NCI-H128 (cell line): Measurements from ENCODE around the gene MCM6.
"Not testable (repeated sequence)": the region's sequence is repeated elsewhere in the genome, so short reads cannot be mapped to it uniquely, and the experiment has no call there.

Experiments
- DNase-seq: peaks from one replicate; lab custom pipeline; 2025; ENCODE audit not compliant: unreplicated experiment; lab: John Stamatoyannopoulos, UW

The MCM6 gene

DNA sequence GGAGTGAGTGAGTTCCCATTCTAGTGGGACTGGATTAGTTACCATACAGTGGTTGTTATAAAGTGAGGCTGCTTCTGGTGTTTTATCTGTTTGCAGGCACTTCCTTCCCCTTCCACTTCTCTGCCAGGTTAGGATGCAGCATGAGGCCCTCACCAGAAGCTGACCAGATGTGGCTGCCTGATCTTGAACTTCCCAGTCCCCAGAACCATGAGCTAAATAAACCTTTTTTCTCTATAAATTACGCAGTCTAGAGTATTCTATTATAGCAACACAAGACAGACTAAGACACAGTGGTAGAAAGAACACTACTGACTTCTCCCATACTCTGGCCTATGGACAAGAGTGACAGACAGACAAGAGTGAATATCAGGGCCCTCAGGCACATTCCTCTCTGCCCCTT, 53.4 kb downstream of the MCM6 start:
- DNase-seq, result no peak

DNA sequence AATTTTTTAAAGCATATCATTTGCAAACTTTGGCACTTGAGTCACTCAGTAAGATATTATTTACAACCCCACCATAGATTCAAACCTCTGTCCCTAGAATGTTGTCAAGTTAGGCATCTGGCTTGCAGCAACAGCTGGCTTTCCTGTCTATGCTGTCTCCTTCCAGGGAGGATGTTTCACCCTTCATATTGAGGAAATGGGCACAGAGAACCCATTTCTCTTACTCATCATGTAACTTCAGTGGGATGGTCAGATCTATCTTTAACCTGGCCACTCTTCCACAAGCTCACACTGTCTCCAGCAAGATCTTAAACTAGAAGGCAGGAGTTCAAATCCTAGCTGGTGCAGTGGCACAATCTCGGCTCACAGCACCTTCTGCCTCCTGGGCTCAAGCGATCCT, 55.1 kb downstream of the MCM6 start:
- DNase-seq, result no peak

DNA sequence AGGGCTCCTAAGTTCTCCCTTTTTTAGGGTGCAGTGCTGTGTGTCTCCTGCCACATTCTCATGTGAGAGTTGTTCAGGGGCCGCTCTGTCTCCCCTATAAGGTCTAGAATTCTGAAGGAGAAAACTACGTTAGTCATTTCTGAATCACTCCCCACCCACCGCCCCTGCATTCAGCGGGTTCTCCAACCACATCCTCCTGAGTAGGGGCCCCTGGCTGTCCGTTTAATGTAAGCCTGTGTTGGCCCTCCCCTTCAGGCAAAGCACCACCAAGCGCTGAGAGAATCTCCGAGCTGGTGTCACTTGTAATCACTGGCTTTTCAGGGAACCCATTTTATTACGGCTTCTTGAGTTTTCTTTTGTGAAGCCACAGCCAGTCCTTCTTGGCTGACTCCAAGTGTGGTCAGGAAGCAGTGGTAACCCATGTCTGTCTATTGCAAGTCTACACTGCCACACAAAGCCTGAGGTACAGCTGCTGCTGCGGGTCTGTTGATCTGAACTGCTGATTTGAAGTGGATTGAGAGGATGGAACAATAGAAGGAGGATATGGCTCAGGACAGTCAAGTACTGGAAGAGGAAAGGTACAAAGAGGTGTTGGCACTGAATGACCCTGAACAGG, 56.1 kb downstream of the MCM6 start:
- DNase-seq, result no peak

DNA sequence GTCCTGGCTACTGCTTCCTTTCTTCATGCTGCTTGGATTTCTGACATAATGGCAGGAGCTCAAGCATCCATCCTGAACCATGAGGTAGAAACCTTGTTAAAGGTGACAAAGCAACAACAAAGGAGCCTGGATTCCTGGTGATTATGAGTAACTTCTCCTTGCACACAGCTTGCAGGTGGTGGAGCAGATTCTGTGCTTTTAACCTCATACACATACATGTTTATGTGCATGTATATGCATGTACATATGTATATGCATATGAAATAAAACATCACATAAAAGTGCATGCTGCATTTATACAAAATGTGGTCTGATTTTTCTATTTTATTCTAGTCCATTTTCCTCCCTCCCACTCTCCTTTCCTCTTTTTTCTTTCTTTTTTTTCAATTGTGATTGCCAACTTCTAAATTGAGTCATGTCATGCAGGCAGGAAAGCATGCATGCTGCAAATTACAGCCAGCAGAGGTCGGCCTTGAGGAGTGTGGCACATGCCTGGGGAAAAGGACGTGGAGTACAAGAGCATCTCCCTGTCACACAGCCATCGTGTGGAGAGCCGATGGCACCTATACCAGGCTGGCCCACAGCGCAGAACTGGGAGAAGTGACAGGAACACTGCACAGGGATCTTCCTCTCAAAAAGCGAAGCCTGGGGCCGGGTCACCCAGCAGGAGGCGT, 57.2 kb downstream of the MCM6 start:
- no peak for DNase-seq

DNA sequence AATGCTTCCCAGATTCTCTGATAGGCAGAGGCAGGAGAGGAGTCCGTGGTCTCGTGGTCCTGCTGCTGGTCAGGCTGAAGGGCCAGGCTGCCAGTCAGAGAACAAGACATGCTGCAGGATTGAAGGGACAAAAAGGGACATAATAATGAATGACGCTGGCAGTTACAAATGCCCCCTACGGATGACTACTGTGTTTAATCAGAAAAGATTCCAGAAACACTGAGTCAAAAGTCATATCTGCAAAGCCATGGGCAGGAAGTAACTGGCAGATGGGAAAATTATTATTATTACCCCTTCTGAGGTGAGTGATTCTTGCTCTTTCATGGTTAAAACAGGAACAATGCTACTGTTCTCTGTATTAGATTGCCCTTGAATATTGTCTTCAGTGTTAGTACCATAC, 58.3 kb downstream of the MCM6 start:
- DNase-seq, result no peak

DNA sequence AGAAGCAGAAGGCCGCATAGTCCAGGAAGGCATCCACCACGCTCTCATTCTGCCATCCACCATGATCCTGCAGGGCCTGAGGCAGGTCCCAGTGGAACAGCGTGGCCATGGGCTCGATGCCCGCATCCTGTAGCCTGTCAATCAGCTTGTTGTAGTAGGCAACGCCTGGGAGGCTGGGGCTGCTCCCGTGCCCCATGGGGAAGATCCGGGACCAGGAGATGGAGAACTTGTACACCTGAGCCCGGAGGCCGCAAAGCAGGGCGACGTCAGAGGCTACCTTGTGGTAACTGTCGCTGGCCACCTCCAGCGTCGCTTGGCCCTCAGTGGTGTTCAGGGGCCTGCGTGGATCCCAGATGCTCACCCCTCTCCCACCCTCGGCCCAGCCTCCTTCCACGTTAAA, 58.8 kb downstream of the MCM6 start:
- DNase-seq, result no peak

DNA sequence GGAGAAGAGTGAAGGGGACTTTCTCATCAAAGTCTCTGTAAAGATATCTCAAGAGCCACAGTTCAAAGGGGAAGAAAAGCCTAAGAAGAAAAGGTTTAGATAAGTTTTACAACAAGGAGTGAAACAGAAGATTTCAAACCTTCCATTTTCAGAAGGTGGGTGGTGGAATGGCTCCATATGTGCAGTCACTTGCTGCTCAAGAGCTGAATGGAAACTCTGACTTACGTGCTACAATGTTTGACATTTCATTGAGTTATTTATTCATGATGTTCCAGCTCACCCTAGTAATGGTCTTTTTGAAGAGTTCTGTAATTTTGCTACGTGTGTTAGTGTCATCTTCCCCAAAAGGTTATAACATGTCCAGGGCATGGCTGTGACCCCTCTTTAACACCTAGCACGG, 61.0 kb downstream of the MCM6 start:
- DNase-seq, result no peak

DNA sequence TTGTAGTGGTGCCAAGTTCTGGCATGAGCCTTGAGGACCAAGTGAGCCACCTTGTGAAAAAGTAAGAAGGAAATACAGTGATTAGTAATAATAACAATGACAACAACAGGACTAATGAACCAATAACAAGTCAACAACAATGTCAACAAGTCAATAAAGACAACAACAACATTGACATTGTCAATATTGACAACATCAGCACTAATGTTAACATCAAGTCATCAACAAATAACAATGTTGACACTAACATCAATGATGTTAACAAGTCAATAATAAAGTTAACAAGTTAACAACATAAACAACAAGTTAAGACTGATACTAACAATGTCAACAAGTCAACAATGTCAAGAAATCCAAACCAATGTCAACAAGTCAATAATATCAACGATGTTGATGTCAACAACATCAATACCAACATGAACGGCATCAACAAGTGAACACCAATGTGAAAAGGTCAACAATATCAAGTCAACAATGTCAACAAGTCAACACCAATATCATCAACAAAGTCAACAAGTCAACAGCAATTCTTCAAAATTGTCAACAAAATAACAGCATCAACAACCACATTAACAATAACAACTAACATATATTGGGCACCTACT, 63.2 kb downstream of the MCM6 start:
- no peak for DNase-seq

DNA sequence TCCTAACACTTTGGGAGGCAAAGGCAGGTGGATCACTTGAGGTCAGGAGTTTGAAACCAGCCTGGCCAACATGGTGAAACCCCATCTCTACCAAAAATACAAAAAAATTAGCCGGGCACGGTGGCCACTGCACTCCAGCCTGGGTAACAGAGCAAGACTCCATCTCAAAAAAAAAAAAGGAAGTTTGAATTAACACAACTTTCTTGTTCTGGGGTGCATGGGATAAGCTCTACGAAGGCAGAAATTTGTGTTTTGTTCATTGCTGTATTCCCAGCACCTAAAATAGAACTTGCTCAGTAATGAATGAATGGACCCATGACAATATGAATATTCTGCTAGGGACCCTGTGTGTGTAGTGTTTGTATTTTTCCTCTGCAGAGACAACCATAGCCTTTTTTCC, 68.4 kb downstream of the MCM6 start:
- DNase-seq, result not testable (repeated sequence)

DNA sequence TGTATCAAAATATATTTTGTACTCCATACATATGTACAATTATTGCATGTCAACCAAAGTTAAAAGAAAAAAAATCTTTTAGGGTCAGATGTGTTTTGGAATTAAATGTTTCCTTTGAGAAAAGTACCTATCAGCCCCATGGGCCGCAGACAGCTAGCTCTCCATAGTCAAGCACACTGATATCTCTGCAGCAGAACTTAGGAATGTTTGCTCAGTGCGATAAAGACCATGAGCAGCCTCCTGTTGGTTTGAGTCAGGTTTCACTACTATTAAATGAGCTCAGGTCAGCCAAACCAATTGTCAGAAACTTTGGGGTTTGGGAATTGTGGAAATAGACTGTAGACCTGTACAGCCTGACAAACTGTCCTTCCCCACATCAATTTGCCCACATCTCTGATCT, 73.0 kb downstream of the MCM6 start:
- DNase-seq, result no peak

DNA sequence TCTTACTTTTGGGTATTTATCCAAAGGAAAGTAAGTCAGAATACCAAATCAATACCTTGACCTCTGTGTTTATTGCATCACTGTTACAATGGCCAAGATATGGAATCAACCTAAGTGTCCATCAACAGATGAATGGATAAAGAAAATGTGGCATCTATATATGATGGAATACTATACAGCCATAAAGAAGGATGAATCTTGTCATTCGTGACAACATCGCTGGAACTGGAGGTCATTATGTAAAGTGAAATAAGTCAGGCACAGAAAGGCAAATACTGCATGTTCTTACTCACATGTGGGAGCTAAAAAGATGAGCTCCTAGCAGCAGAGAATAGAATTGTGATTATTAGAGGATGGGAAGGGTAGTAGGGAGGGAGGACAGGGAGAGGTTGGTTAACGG, 73.9 kb downstream of the MCM6 start:
- no peak for DNase-seq

DNA sequence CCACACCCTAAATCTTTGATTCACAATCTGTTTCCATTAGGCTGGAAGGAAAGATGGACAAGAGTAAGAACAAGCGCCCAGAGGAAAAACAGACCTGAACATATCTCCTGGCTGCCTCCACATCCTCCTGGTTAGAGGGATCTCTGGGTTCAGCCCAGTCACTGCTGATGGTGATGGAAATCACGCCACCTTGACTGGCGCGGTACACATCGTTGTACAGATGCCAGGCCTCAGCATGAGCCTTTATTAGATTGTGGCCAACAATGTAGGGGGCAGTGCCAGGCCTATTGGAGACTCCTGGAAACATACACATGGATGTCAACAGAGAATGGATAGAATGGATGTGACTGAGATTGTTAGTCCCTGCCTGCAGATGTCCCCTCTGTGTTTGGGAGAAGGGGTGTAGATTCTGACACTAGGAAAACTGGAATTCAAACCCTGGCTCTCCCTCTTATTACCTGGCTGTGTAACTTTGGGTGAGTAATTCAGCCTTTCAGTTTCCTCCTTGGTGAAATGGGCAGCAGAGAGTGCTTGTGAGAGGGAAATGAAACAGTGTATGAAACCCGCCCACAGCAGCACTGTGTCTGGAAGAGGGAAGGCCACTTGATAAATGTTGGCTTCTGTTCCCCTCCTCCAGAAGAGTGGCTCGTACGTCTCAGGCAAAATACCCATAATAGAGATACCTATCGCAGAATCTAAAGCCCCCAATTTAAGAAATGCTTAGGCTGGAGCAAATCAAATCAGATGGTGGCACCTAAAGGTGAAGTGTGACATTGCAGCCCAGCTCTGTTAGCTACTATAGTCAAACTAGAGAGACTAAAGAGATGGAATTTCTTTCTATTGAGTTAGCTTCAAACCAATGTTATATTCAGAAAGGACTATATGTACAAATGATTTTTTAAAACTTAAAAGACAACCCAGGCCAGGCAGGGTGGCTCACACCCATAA, 75.5 kb downstream of the MCM6 start:
- DNase-seq, result no peak

DNA sequence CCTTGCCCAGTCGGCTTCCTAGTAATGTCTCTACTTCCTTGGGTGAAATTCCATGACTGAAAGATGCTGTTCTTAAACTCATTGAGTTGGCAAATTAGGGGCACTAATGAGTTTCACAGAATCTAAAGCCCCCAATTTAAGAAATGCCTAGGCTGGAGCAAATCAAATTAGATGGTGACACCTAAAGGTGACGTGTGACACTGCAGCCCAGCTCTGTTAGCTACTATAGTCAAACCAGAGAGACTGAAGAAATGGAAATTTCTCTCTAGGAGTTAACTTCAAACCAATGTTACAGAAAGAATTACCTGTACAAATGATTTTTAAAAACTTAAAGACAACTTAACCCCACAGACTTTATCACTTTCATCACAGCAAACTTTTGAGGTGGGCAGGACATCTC, 76.5 kb downstream of the MCM6 start:
- DNase-seq, result no peak

DNA sequence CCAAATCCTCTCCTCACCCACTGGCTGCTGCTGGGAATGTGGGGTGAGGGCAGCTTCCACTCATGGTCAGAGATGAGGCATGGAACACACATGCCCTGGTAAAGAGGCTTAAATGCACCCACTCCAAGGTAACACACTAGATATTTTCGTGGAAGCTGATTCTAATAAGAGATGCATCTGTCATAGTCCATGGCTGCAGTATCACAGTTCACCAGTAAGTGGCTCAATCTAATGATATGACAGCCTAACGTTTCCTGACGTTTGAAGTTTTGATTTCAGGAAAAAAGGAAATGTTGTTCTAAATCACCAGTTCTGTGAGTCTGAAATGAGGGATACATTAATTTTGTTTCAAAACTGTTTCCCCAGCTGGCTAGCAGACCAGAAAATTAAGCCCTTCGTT, 77.5 kb downstream of the MCM6 start:
- DNase-seq, result no peak

DNA sequence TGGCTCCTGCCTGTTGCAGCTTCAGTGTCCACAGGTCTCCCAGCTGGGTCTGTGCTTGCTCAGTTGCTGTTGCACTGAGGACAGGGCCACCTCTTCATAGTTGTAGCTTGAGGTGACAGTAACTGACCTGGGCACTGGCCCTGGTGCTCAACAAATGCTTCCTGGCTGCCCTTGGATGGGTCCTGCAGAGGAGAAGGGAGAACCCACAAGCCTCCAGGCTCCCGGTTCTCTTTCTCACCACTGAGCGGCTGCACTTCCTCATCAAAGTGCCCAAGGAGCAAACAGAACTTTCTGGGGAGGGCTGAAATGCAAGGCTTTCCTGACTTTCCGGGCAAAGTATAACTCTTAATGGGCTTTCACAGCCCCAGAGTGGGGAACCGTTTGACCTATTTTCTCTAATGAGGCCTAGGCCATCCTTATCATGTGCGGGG, 78.0 kb downstream of the MCM6 start:
- DNase-seq, result no peak

DNA sequence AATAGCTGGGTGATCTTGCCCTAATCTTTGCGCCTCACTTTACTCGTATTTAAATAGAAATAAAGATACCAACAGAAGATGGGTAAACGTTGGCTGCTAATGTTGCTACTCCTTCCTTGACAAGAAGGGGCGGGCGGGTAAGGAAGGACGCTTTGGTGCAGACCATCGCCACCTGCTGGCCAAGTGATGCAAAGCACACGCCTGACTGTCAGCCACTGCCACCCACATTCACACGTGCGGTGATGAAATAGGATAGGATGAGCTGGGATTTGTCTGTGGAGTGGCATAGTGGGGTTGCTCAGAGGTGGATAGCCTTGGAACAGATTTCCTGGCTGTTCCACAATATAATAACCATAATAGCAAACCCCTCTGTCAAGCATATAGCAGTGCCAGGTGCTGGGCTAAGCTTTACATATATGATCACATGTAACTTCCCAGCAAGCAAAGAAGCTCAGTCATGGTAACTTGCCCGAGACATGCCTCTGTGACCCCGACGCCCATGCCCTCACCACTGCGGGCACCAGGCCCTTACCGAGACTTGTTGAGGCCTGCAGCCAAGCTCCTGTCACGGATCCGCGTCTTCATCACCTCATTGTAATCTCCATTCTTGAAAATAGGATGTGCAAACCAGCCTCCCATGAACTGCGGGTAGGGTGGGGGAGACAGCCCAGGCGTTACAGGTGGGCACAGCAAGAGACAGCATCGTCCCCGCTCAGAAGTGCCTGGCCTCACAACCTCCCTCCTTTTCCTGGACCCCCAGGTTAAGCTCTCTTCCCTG, 78.6 kb downstream of the MCM6 start:
- no peak for DNase-seq

DNA sequence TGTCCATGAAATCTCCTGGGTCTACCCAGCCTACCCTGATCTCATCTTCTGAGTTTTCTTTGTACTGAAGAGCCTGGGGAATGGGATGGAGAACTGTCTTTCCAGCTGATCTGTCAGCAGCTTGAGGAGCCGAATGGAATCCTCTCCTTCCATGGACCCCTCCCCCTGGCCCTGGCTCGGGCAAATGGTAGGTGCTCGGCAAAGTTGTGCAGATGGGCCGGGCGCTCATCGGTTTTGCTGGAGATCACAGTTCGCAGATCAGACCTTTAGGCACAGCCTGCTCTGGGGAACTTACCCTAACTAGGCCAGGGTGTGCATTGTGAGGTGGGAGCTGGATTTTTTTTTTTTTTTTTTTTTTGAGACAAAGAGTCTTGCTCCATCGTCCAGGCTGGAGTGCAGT, 79.6 kb downstream of the MCM6 start:
- DNase-seq, result no peak

DNA sequence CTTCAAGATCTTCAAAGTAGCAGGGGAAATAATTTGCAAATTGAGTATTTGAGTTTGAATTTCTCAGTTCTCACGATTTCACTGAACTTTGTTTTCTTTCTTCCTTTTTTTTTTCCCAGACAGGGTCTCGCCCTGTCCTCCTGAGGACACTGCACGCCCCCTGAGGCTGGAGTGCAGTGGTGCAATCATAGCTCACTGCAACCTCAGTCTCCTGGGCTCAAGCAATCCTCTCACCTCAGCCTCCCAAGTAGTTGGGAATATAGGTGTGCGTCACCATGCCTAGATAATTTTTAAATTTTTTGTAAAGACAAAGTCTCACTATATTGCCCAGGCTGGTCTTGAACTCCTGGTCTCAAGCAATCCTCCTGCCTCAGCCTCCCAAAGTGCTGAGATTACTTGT, 80.6 kb downstream of the MCM6 start:
- DNase-seq, result not testable (repeated sequence)

DNA sequence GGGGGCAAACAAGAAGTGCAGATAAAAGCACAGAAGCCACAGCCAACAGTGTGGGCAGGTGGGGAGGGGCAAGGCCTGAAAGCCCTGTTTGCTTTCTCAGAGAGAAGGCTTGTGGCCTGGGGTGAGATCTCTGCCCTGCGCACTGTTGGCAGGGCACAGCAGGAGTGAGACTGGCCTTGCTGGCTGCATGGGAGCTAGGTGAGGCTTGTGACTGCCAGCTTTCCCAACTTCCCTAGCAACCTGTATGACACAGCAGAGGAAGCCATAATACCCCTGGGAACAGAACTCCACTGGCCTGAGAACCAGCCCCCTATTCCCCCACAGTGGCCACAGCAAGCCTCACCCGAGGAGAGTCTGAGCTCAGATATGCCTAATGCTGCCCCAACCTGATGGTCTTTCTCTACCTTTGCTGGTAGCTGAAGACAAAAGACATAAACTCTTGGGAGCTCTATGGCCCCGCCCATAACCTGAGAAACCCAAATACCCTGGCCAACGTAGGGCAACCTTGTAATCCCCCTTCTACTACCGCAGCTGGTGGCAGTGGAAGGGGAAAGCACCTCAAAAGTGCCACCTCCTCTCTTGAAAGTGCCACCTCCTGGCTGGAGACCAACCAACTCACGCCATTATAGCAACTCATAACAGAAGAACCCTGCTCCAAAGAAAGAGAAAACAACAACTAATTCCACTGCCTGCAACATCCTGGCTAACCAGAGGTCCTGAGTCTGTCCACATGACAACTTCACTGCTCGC, 83.7 kb downstream of the MCM6 start:
- DNase-seq, result no peak
